ENCODE data around the gene ABL2.
"Not testable (repeated sequence)": the region's sequence is repeated elsewhere in the genome, so short reads cannot be mapped to it uniquely, and the experiment has no call there.

The ABL2 gene

GRCh38 chr1:179213317-179213716 lies 16.2 kb downstream of the ABL2 start:
- DNase-seq: not testable (repeated sequence)

GRCh38 chr1:179208681-179209477 lies 20.6 kb downstream of the ABL2 start:
- no peak for DNase-seq

- no peak for DNase-seq
Observed at GRCh38 chr1:179206812-179207211, 22.7 kb downstream of the ABL2 start.

- no peak for DNase-seq
Observed at GRCh38 chr1:179205284-179205683, 24.2 kb downstream of the ABL2 start.

GRCh38 chr1:179202161-179202560 lies 27.3 kb downstream of the ABL2 start:
- DNase-seq: no peak

GRCh38 chr1:179200586-179200985 lies 28.9 kb downstream of the ABL2 start:
- no peak for DNase-seq

- no peak for DNase-seq
Observed at GRCh38 chr1:179197690-179198297, 31.7 kb downstream of the ABL2 start.

- DNase-seq: not testable (repeated sequence)
Observed at GRCh38 chr1:179195857-179196256, 33.6 kb downstream of the ABL2 start.

GRCh38 chr1:179195376-179195775 lies 34.1 kb downstream of the ABL2 start:
- no peak for DNase-seq

- DNase-seq: no peak
Observed at GRCh38 chr1:179194068-179194537, 35.4 kb downstream of the ABL2 start.

GRCh38 chr1:179190861-179191260 lies 38.6 kb downstream of the ABL2 start:
- DNase-seq: no peak

GRCh38 chr1:179187735-179188471 lies 41.6 kb downstream of the ABL2 start:
- DNase-seq: no peak

- DNase-seq: no peak
Observed at GRCh38 chr1:179187043-179187442, 42.4 kb downstream of the ABL2 start.

- DNase-seq: no peak
Observed at GRCh38 chr1:179184403-179184802, 45.1 kb downstream of the ABL2 start.

- no peak for DNase-seq
Observed at GRCh38 chr1:179183857-179184256, 45.6 kb downstream of the ABL2 start.

GRCh38 chr1:179178950-179179349 lies 50.5 kb downstream of the ABL2 start:
- no peak for DNase-seq

- DNase-seq: no peak
Observed at GRCh38 chr1:179178183-179178582, 51.3 kb downstream of the ABL2 start.

GRCh38 chr1:179177615-179178014 lies 51.9 kb downstream of the ABL2 start:
- DNase-seq: no peak

- DNase-seq: no peak
Observed at GRCh38 chr1:179177182-179177581, 52.3 kb downstream of the ABL2 start.

- DNase-seq: no peak
Observed at GRCh38 chr1:179175011-179175841, 54.3 kb downstream of the ABL2 start.

- not testable (repeated sequence) for DNase-seq
Observed at GRCh38 chr1:179170468-179170770, 59.1 kb downstream of the ABL2 start.

GRCh38 chr1:179169616-179170467 lies 59.6 kb downstream of the ABL2 start:
- DNase-seq: no peak
